ENCODE results near the gene KMT2E.

DNA sequence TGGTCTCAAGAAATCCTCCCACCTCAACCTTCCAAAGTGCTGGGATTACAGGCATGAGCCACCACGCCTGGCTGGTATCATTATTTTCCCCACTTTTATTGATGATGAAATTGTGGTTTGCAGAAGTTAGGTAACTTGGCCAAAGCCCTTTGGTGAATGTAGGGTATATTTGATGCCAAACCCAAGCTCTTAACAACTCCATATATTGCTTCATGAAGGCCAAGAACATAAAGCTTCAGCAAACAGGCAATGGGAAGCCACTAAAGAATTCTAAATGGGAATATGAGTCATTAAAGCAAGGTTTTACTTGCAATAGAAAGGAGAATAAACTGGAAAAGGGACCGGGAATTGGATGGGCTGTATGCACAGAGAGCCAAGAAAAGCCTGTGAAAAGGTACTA, 142.7 kb downstream of the KMT2E start:
- TF ChIP-seq, protein P1, sequence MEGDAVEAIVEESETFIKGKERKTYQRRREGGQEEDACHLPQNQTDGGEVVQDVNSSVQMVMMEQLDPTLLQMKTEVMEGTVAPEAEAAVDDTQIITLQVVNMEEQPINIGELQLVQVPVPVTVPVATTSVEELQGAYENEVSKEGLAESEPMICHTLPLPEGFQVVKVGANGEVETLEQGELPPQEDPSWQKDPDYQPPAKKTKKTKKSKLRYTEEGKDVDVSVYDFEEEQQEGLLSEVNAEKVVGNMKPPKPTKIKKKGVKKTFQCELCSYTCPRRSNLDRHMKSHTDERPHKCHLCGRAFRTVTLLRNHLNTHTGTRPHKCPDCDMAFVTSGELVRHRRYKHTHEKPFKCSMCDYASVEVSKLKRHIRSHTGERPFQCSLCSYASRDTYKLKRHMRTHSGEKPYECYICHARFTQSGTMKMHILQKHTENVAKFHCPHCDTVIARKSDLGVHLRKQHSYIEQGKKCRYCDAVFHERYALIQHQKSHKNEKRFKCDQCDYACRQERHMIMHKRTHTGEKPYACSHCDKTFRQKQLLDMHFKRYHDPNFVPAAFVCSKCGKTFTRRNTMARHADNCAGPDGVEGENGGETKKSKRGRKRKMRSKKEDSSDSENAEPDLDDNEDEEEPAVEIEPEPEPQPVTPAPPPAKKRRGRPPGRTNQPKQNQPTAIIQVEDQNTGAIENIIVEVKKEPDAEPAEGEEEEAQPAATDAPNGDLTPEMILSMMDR (conservative IDR thresholded peaks at IDR 0.05; ENCODE audit: low read depth, low read length) = no peak
- TF ChIP-seq EZH2 (IDR thresholded peaks at IDR 0.05; ENCODE audit: borderline replicate concordance, low read depth, low read length, poor library complexity, severe bottlenecking) = no peak
